ENCODE measurements around the gene ARHGAP19.

Gene ARHGAP19

GRCh38 chr10:97228775-97229157, 63.7 kb downstream of the ARHGAP19 start:
- no peaks in the 10 kb centered on the region for H3K9me3 ChIP-seq (replicated peaks; ENCODE audit: insufficient read depth, low read length)
- H4K20me1 ChIP-seq (ENCODE audit: insufficient read depth, low read length): no peaks in the 10 kb centered on the region
- H3F3A ChIP-seq (ENCODE audit: insufficient read depth, low read length): no peaks in the 10 kb centered on the region
- no peak for TF ChIP-seq EZH2 (optimal IDR thresholded peaks at IDR 0.05; ENCODE audit: low read depth, low read length)
- no peak for TF ChIP-seq CTCF (IDR thresholded peaks at IDR 0.05; ENCODE audit: low read length)
- no peak for TF ChIP-seq EZH2phosphoT487 (IDR thresholded peaks at IDR 0.05; ENCODE audit: low read length)
- no peak for DNase-seq
- no peaks in the 10 kb centered on the region for H3K27me3 ChIP-seq (replicated peaks; ENCODE audit: insufficient read depth, low read length)
- H3K4me3 ChIP-seq (ENCODE audit: low read length): no peak overlapping the region
- no peaks in the 10 kb centered on the region for H3K4me1 ChIP-seq (ENCODE audit: low read length)
- no peaks in the 10 kb centered on the region for H3K79me2 ChIP-seq (ENCODE audit: low read length)
- no peak overlapping the region for H3K4me2 ChIP-seq (ENCODE audit: low read depth, low read length)
- H3K9ac ChIP-seq (ENCODE audit: low read length): no peak overlapping the region
- no peaks in the 10 kb centered on the region for H3K36me3 ChIP-seq (replicated peaks; ENCODE audit: insufficient read depth, low read length)
- no peaks in the 10 kb centered on the region for H3K9me2 ChIP-seq (replicated peaks; ENCODE audit: insufficient read depth, low read length)
- no peak overlapping the region for H3K27ac ChIP-seq (ENCODE audit: low read length)
- no peak overlapping the region for H2AFZ ChIP-seq (ENCODE audit: low read length)

GRCh38 chr10:97228130-97228774, 64.2 kb downstream of the ARHGAP19 start:
- Histone ChIP-seq H3K27me3 (replicated peaks; ENCODE audit: insufficient read depth, low read length) (no peaks in the 10 kb centered on the region), H3K27ac (ENCODE audit: low read length) (no peak overlapping the region), H2AFZ (ENCODE audit: low read length) (no peak overlapping the region), H3K4me2 (ENCODE audit: low read depth, low read length) (no peak overlapping the region), H3K4me1 (ENCODE audit: low read length) (no peaks in the 10 kb centered on the region), H3K9me2 (replicated peaks; ENCODE audit: insufficient read depth, low read length) (no peaks in the 10 kb centered on the region), H3K4me3 (ENCODE audit: low read length) (no peak overlapping the region), H3K36me3 (replicated peaks; ENCODE audit: insufficient read depth, low read length) (no peaks in the 10 kb centered on the region), H3K9me3 (replicated peaks; ENCODE audit: insufficient read depth, low read length) (no peaks in the 10 kb centered on the region), H4K20me1 (ENCODE audit: insufficient read depth, low read length) (no peaks in the 10 kb centered on the region), H3K79me2 (ENCODE audit: low read length) (no peaks in the 10 kb centered on the region), H3K9ac (ENCODE audit: low read length) (no peak overlapping the region), H3F3A (ENCODE audit: insufficient read depth, low read length) (no peaks in the 10 kb centered on the region)
- no peak for TF ChIP-seq EZH2 (optimal IDR thresholded peaks at IDR 0.05; ENCODE audit: low read depth, low read length)
- no peak for TF ChIP-seq EZH2phosphoT487 (IDR thresholded peaks at IDR 0.05; ENCODE audit: low read length)
- no peak for TF ChIP-seq CTCF (IDR thresholded peaks at IDR 0.05; ENCODE audit: low read length)
- no peak for DNase-seq

GRCh38 chr10:97226398-97226797, 66.0 kb downstream of the ARHGAP19 start:
- TF ChIP-seq EZH2 (optimal IDR thresholded peaks at IDR 0.05; ENCODE audit: low read depth, low read length) (no peak), EZH2phosphoT487 (IDR thresholded peaks at IDR 0.05; ENCODE audit: low read length) (no peak), CTCF (IDR thresholded peaks at IDR 0.05; ENCODE audit: low read length) (no peak)
- Histone ChIP-seq H3K9me3 (replicated peaks; ENCODE audit: insufficient read depth, low read length) (no peaks in the 10 kb centered on the region), H3K27me3 (replicated peaks; ENCODE audit: insufficient read depth, low read length) (no peaks in the 10 kb centered on the region), H3K4me1 (ENCODE audit: low read length) (no peaks in the 10 kb centered on the region), H4K20me1 (ENCODE audit: insufficient read depth, low read length) (no peaks in the 10 kb centered on the region), H3K4me2 (ENCODE audit: low read depth, low read length) (no peak overlapping the region), H3K36me3 (replicated peaks; ENCODE audit: insufficient read depth, low read length) (no peaks in the 10 kb centered on the region), H3K9me2 (replicated peaks; ENCODE audit: insufficient read depth, low read length) (no peaks in the 10 kb centered on the region), H3K4me3 (ENCODE audit: low read length) (no peak overlapping the region), H3K27ac (ENCODE audit: low read length) (no peak overlapping the region), H3K79me2 (ENCODE audit: low read length) (no peaks in the 10 kb centered on the region), H2AFZ (ENCODE audit: low read length) (no peak overlapping the region), H3F3A (ENCODE audit: insufficient read depth, low read length) (no peaks in the 10 kb centered on the region), H3K9ac (ENCODE audit: low read length) (no peak overlapping the region)
- DNase-seq: no peak
